Esophagus squamous epithelium (tissue), 4 donors: Measurements from ENCODE around the gene FIGN.

Source experiments
- POLR2A ChIP-seq, 4 donors: fragments of 450-650 bp; IDR thresholded peaks; one replicate each; pipeline ENCODE4 v1.6.1; 2017; ENCODE audit warnings: antibody characterized with exemption in 4 of 4, mild to moderate bottlenecking in 4 of 4, moderate library complexity in 3 of 4
- TF ChIP-seq, protein P1 (sequence below), 6 experiments: fragments of 450-650 bp in 4 of 6; fragments of 200-600 bp in 2 of 6; sonication (generic) in 2 of 6; IDR thresholded peaks; one replicate each; pipeline ENCODE4 v1.5.1; 2016 to 2019; ENCODE audit warnings: antibody characterized with exemption in 6 of 6, mild to moderate bottlenecking in 4 of 6, moderate library complexity in 4 of 6

GRCh38 chr2:163580757-163581156 is 155.1 kb downstream of the FIGN start:
- TF ChIP-seq, protein P1, sequence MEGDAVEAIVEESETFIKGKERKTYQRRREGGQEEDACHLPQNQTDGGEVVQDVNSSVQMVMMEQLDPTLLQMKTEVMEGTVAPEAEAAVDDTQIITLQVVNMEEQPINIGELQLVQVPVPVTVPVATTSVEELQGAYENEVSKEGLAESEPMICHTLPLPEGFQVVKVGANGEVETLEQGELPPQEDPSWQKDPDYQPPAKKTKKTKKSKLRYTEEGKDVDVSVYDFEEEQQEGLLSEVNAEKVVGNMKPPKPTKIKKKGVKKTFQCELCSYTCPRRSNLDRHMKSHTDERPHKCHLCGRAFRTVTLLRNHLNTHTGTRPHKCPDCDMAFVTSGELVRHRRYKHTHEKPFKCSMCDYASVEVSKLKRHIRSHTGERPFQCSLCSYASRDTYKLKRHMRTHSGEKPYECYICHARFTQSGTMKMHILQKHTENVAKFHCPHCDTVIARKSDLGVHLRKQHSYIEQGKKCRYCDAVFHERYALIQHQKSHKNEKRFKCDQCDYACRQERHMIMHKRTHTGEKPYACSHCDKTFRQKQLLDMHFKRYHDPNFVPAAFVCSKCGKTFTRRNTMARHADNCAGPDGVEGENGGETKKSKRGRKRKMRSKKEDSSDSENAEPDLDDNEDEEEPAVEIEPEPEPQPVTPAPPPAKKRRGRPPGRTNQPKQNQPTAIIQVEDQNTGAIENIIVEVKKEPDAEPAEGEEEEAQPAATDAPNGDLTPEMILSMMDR (IDR thresholded peaks at IDR 0.05): no peak
- TF ChIP-seq POLR2A (IDR thresholded peaks at IDR 0.05): no peak
